K562 (cell line): Measurements from ENCODE around the gene NDFIP2.

Experiments used
- AFF4 ChIP-seq: sonication (generic); formaldehyde crosslinking; IDR thresholded peaks from 2 replicates; pipeline ENCODE4 v1.8.0; 2023; ENCODE audit warnings: mild to moderate bottlenecking, missing genetic modification reagents
- CHD1 ChIP-seq: fragments of 200-600 bp; sonication (generic); IDR thresholded peaks from one replicate; pipeline ENCODE4 v1.6.1; 2012; ENCODE audit warnings: mild to moderate bottlenecking, moderate library complexity, low read length, inconsistent platforms
- CTCF ChIP-seq, 3 experiments: IDR thresholded peaks in 2 of 3; conservative IDR thresholded peaks in 1 of 3; 2 replicates each; pipeline ENCODE4 v1.5.1; 2011 to 2012; ENCODE audit warnings: low read length in 3 of 3, mild to moderate bottlenecking in 3 of 3, control low read depth in 2 of 3, improper control_type of control experiment in 1 of 3, inconsistent platforms in 1 of 3, low read depth in 1 of 3, mixed read lengths in 1 of 3, moderate library complexity in 1 of 3; ENCODE audit not compliant: insufficient read depth in 2 of 3
- E2F6 ChIP-seq, 2 experiments: IDR thresholded peaks; 2 replicates each; pipeline ENCODE4 v1.6.1; 2011; ENCODE audit warnings: borderline replicate concordance in 1 of 2, control low read depth in 1 of 2, low read depth in 1 of 2, low read length in 1 of 2, mild to moderate bottlenecking in 1 of 2, mixed read lengths in 1 of 2, moderate library complexity in 1 of 2; ENCODE audit not compliant: insufficient read depth in 1 of 2, insufficient read length in 1 of 2, poor library complexity in 1 of 2, severe bottlenecking in 1 of 2; ENCODE audit errors: extremely low read depth in 1 of 2
- EZH2 ChIP-seq: IDR thresholded peaks from 2 replicates; pipeline ENCODE4 v1.6.1; 2012; ENCODE audit warnings: low read depth, mild to moderate bottlenecking, inconsistent platforms, low read length, borderline replicate concordance
- NR1H2 ChIP-seq: sonication (generic); formaldehyde crosslinking; IDR thresholded peaks from 2 replicates; pipeline ENCODE4 v1.4.0; 2020; ENCODE audit warnings: mild to moderate bottlenecking, missing genetic modification reagents
- POLR2A ChIP-seq: fragments of 450-650 bp; conservative IDR thresholded peaks from 2 replicates; pipeline ENCODE4 v1.6.1; 2016
- PREB ChIP-seq: sonication (generic); formaldehyde crosslinking; IDR thresholded peaks from 2 replicates; pipeline ENCODE4 v1.8.1; 2023; ENCODE audit warnings: mild to moderate bottlenecking, missing genetic modification reagents
- SMAD1 ChIP-seq: fragments of 150-350 bp; IDR thresholded peaks from 2 replicates; pipeline ENCODE4 v1.6.1; 2014; ENCODE audit warnings: low read length, low read depth; ENCODE audit not compliant: partially characterized antibody
- SMARCC2 ChIP-seq: fragments of 450-650 bp; IDR thresholded peaks from 2 replicates; pipeline ENCODE4 v1.6.1; 2017; ENCODE audit warnings: antibody characterized with exemption, moderate library complexity, mild to moderate bottlenecking, low read depth
- TFAP4 ChIP-seq: sonication (generic); formaldehyde crosslinking; IDR thresholded peaks from 2 replicates; pipeline ENCODE4 v1.8.0; 2022; ENCODE audit warnings: missing genetic modification reagents, mild to moderate bottlenecking, moderate library complexity, borderline replicate concordance
- ZNF253 ChIP-seq: fragments of 250-450 bp; sonication (Bioruptor Pico); conservative IDR thresholded peaks from 2 replicates; pipeline ENCODE4 v1.6.1; 2021; ENCODE audit warnings: mild to moderate bottlenecking
- ZNF639 ChIP-seq, 2 experiments: fragments of 200-800 bp in 1 of 2; sonication (Bioruptor generic) in 1 of 2; sonication (generic) in 1 of 2; formaldehyde crosslinking in 1 of 2; IDR thresholded peaks in 1 of 2; conservative IDR thresholded peaks in 1 of 2; 2 replicates each; pipeline versions ENCODE4 v1.5.0 to v1.6.1; 2016 to 2020; ENCODE audit warnings: missing compliant biosample characterization in 1 of 2, missing genetic modification characterization in 1 of 2, missing genetic modification reagents in 1 of 2
- ZNF668 ChIP-seq: fragments of 250-450 bp; sonication (Bioruptor Pico); IDR thresholded peaks from 2 replicates; pipeline ENCODE4 v1.8.0; 2022; ENCODE audit warnings: mild to moderate bottlenecking, inconsistent platforms

GRCh38 chr13:79451500-79451962, 29.4 kb upstream of the NDFIP2 start:
- no peak for TF ChIP-seq TFAP4 (CRISPR knock-in tag)
- TF ChIP-seq CTCF (IDR thresholded peaks at IDR 0.05 in 2 of 3, conservative IDR thresholded peaks at IDR 0.05 in 1 of 3; ENCODE audit: insufficient read depth in 2 of 3, low read depth in 1 of 3, low read length in 3 of 3) = no peak
- TF ChIP-seq EZH2 = no peak
- TF ChIP-seq ZNF253 (CRISPR knock-in tag) = no peak
- peak; percentile 59; the same call in 1 of the 2 replicates for TF ChIP-seq SMARCC2
- no peak for TF ChIP-seq PREB
- TF ChIP-seq SMAD1 = no peak
- no peak for TF ChIP-seq CHD1
- no peak for TF ChIP-seq POLR2A
- TF ChIP-seq E2F6 (IDR thresholded peaks at IDR 0.05; ENCODE audit: borderline replicate concordance in 1 of 2, extremely low read depth in 1 of 2, insufficient read depth in 1 of 2, insufficient read length in 1 of 2, low read depth in 1 of 2, low read length in 1 of 2, poor library complexity in 1 of 2, severe bottlenecking in 1 of 2) = no peak
- TF ChIP-seq NR1H2 (CRISPR knock-in tag) = no peak
- no peak for TF ChIP-seq ZNF668
- no peak for TF ChIP-seq ZNF639 (CRISPR knock-in tag; conservative IDR thresholded peaks at IDR 0.05 in 1 of 2, IDR thresholded peaks at IDR 0.05 in 1 of 2)
- TF ChIP-seq AFF4 (CRISPR knock-in tag) = no peak
